HG02759 (cell line): Measurements from ENCODE around the gene ZNF358.
"Not testable (repeated sequence)": the region's sequence is repeated elsewhere in the genome, so short reads cannot be mapped to it uniquely, and the experiment has no call there.

Experiments used
- ATAC-seq: cut with Tn5 transposase; IDR thresholded peaks from one replicate; pipeline ENCODE4 v1.9.1; 2021; ENCODE audit warnings: mild to moderate bottlenecking, moderate library complexity; ENCODE audit not compliant: unreplicated experiment

ZNF358 gene

GRCh38 chr19:7534531-7535046 lies 18.7 kb downstream of the ZNF358 start:
- ATAC-seq: no peak

GRCh38 chr19:7535047-7535997 lies 19.4 kb downstream of the ZNF358 start, which contains the start of gene PNPLA6:
TSS of gene PNPLA6 (plus strand) at chr19:7535717. CDS start at chr19:7535789, 72 bp downstream.
- peak; percentile 79 for ATAC-seq

GRCh38 chr19:7535998-7536695 lies 20.2 kb downstream of the ZNF358 start:
- no peak for ATAC-seq

- not testable (repeated sequence) for ATAC-seq
Measured at GRCh38 chr19:7538990-7539389, 23.1 kb downstream of the ZNF358 start.

GRCh38 chr19:7539827-7540425 lies 24.0 kb downstream of the ZNF358 start:
- ATAC-seq: no peak

- no peak for ATAC-seq
Measured at GRCh38 chr19:7540761-7541474, 25.0 kb downstream of the ZNF358 start.

- no peak for ATAC-seq
Measured at GRCh38 chr19:7541475-7541824, 25.5 kb downstream of the ZNF358 start.

GRCh38 chr19:7541828-7542443 lies 26.0 kb downstream of the ZNF358 start:
- ATAC-seq: no peak

- no peak for ATAC-seq
Measured at GRCh38 chr19:7542556-7543348, 26.8 kb downstream of the ZNF358 start.

- ATAC-seq: no peak
Measured at GRCh38 chr19:7544626-7545025, 28.7 kb downstream of the ZNF358 start.

GRCh38 chr19:7545300-7545699 lies 29.4 kb downstream of the ZNF358 start:
- ATAC-seq: no peak

GRCh38 chr19:7545904-7546303 lies 30.0 kb downstream of the ZNF358 start:
- ATAC-seq: no peak

GRCh38 chr19:7547159-7547558 lies 31.3 kb downstream of the ZNF358 start:
- no peak for ATAC-seq

- ATAC-seq: no peak
Measured at GRCh38 chr19:7549429-7550148, 33.7 kb downstream of the ZNF358 start.

- ATAC-seq: no peak
Measured at GRCh38 chr19:7550169-7550770, 34.4 kb downstream of the ZNF358 start.

- no peak for ATAC-seq
Measured at GRCh38 chr19:7550987-7551761, 35.3 kb downstream of the ZNF358 start.

GRCh38 chr19:7552781-7553180 lies 36.9 kb downstream of the ZNF358 start:
- ATAC-seq: no peak

- no peak for ATAC-seq
Measured at GRCh38 chr19:7554565-7554964, 38.7 kb downstream of the ZNF358 start.
